ENCODE results near the gene CCT6A. TPM values are rescaled to one million over a fixed set of nuclear protein-coding genes. Genes with fewer than 3 reads are reported as not detected.
"Not testable (repeated sequence)": the region's sequence is repeated elsewhere in the genome, so short reads cannot be mapped to it uniquely, and the experiment has no call there.

The CCT6A gene
- polyA plus RNA-seq, 1 experiment = 110 TPM

GRCh38 chr7:56030340-56030739, 21.2 kb upstream of the CCT6A start:
- DNase-seq (ENCODE audit: low read depth) = no peak
- no peaks in the 10 kb centered on the region for H3K27me3 ChIP-seq (ENCODE audit: control insufficient read depth, insufficient read depth, low read length)
- ChIA-PET POLR2A (no interaction called here), CTCF (interaction anchor here (0.5 to 0.7 kb wide), 2 partner anchors 26 to 475 kb away, joined by 3 to 4 read pairs; no protein-coding TSS in a partner anchor)
- H3K4me3 ChIP-seq (ENCODE audit: low read depth, low read length) = no peak overlapping the region
- no peak for TF ChIP-seq CTCF (IDR thresholded peaks at IDR 0.05; ENCODE audit: insufficient read depth, low read depth, low read length)
- peaks cover 2% of the 10 kb centered on the region for H3K36me3 ChIP-seq (ENCODE audit: control insufficient read depth, insufficient read depth, low read length)

- H3K27me3 ChIP-seq (ENCODE audit: control insufficient read depth, insufficient read depth, low read length); POLR2A ChIA-PET; H3K36me3 ChIP-seq (ENCODE audit: control insufficient read depth, insufficient read depth, low read length); DNase-seq (ENCODE audit: low read depth); H3K4me3 ChIP-seq (ENCODE audit: low read depth, low read length); CTCF ChIA-PET: not testable (repeated sequence)
Measured at GRCh38 chr7:56031556-56031955, 20.0 kb upstream of the CCT6A start.

- POLR2A ChIA-PET, CTCF ChIA-PET: not testable (repeated sequence)
Measured at GRCh38 chr7:56032578-56032977, 19.0 kb upstream of the CCT6A start.

GRCh38 chr7:56033671-56034432, 17.7 kb upstream of the CCT6A start:
- ChIA-PET CTCF (interaction anchor here (0.6 to 1.7 kb wide), 4 partner anchors 13 to 41 kb away, joined by 3 to 6 read pairs (median 5); partner anchors contain the start of genes CCT6A and PSPH), POLR2A (interaction anchor here (1.5 kb wide), 1 partner anchor 17 kb away, joined by 3 read pairs; the partner anchor contains the start of genes CCT6A and PSPH)
- TF ChIP-seq CTCF (IDR thresholded peaks at IDR 0.05; ENCODE audit: insufficient read depth, low read depth, low read length) = peak; percentile 62

More at GRCh38 chr7:56032578-56032977, 19.0 kb upstream of the CCT6A start:
- not testable (repeated sequence) for H3K4me3 ChIP-seq (ENCODE audit: low read depth, low read length); H3K36me3 ChIP-seq (ENCODE audit: control insufficient read depth, insufficient read depth, low read length); DNase-seq (ENCODE audit: low read depth); H3K27me3 ChIP-seq (ENCODE audit: control insufficient read depth, insufficient read depth, low read length)

GRCh38 chr7:56040730-56041129, 10.8 kb upstream of the CCT6A start:
- Histone ChIP-seq H3K4me3 (ENCODE audit: low read depth, low read length) (no peak overlapping the region), H3K27me3 (ENCODE audit: control insufficient read depth, insufficient read depth, low read length) (no peaks in the 10 kb centered on the region), H3K36me3 (ENCODE audit: control insufficient read depth, insufficient read depth, low read length) (no peaks in the 10 kb centered on the region)
- CTCF ChIA-PET = interaction anchor here (1.4 kb wide), 1 partner anchor 33 kb away, joined by 5 read pairs; no protein-coding TSS in a partner anchor
- no peak for DNase-seq (ENCODE audit: low read depth)
- no peak for TF ChIP-seq CTCF (IDR thresholded peaks at IDR 0.05; ENCODE audit: insufficient read depth, low read depth, low read length)
- POLR2A ChIA-PET = no interaction called here

More at GRCh38 chr7:56033671-56034432, 17.7 kb upstream of the CCT6A start:
- peaks cover 2% of the 10 kb centered on the region; the same call in 1 of the 2 replicates for H3K36me3 ChIP-seq (ENCODE audit: control insufficient read depth, insufficient read depth, low read length)
- peak overlapping the region; percentile 51 for H3K4me3 ChIP-seq (ENCODE audit: low read depth, low read length)
- DNase-seq (ENCODE audit: low read depth) = peak; percentile 16
- no peaks in the 10 kb centered on the region for H3K27me3 ChIP-seq (ENCODE audit: control insufficient read depth, insufficient read depth, low read length)

GRCh38 chr7:56045758-56046157, 5.8 kb upstream of the CCT6A start:
- H3K4me3 ChIP-seq (ENCODE audit: low read depth, low read length); H3K36me3 ChIP-seq (ENCODE audit: control insufficient read depth, insufficient read depth, low read length); POLR2A ChIA-PET; H3K27me3 ChIP-seq (ENCODE audit: control insufficient read depth, insufficient read depth, low read length); DNase-seq (ENCODE audit: low read depth): not testable (repeated sequence)
- CTCF ChIA-PET = interaction anchor here (1.4 kb wide), 1 partner anchor 19 kb away, joined by 4 read pairs; the partner anchor contains the start of gene SUMF2
